GM10266 (cell line): ENCODE data around the gene EIF1.
A peak's percentile ranks its signal among the peaks of the same experiment; 100 is the strongest.
"Not testable (repeated sequence)": the region's sequence is repeated elsewhere in the genome, so short reads cannot be mapped to it uniquely, and the experiment has no call there.

Experiments used
- DNase-seq: peaks from one replicate; pipeline ENCODE4 v3.0.0; 2012; ENCODE audit errors: extremely low spot score
- TF ChIP-seq, protein P1 (sequence below): IDR thresholded peaks from 2 replicates; pipeline ENCODE4 v1.5.1; 2012; ENCODE audit warnings: mild to moderate bottlenecking, low read depth; ENCODE audit not compliant: control insufficient read depth, insufficient read depth; ENCODE audit errors: missing control alignments

The EIF1 gene

DNA sequence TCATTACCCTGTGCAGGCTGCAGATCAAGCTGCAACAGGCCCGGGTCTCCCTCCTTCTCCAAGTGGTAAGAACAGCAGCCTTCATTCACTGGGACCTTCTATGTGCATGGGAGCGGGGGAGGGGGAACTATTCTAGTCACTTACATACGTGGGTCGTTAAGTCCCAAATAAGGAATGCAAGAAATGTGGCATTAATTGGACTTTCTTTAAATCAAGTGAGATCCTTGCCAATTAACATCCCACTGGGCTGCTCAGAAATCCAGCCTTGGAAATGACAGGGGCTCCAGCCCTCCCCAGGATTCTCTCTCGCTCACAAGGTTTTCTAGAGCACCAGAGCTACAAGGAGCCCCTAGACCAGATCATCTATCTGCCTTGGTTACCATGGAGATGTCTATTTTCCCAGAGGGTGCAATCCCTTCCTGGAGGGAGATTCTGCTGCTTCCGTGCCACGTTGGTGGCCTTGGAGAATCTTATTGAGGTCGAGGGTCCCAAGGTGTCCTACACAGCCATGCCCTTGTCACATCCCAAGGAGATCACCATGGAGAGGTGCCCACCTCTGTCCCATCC, 5.2 kb upstream of the EIF1 start:
- TF ChIP-seq, protein P1, sequence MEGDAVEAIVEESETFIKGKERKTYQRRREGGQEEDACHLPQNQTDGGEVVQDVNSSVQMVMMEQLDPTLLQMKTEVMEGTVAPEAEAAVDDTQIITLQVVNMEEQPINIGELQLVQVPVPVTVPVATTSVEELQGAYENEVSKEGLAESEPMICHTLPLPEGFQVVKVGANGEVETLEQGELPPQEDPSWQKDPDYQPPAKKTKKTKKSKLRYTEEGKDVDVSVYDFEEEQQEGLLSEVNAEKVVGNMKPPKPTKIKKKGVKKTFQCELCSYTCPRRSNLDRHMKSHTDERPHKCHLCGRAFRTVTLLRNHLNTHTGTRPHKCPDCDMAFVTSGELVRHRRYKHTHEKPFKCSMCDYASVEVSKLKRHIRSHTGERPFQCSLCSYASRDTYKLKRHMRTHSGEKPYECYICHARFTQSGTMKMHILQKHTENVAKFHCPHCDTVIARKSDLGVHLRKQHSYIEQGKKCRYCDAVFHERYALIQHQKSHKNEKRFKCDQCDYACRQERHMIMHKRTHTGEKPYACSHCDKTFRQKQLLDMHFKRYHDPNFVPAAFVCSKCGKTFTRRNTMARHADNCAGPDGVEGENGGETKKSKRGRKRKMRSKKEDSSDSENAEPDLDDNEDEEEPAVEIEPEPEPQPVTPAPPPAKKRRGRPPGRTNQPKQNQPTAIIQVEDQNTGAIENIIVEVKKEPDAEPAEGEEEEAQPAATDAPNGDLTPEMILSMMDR = no peak

DNA sequence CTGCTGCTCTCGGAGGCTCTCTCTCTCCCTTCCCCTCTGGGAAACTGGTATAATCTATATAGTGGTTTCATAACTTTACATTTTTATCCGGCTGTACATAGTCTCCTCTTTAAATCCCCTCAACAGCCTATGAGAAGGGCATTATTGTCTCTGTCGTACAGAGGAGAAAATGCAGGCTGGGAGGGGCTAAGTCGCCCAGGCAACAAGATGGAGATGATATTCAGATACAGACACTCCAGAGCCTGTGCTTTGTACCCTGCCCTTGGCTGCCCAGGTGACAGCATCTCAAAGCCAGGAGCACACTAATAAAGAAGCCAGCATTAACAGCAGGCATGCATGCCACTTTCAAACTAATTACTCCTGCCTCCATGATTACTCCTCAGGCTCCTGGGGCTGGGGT, 4.7 kb upstream of the EIF1 start:
- DNase-seq = no peak
- TF ChIP-seq, protein P1 = no peak

More for the DNA sequence above, 5.2 kb upstream of the EIF1 start:
- DNase-seq = no peak

GRCh38 chr17:41685753-41686152, 2.9 kb upstream of the EIF1 start:
- not testable (repeated sequence) for DNase-seq

DNA sequence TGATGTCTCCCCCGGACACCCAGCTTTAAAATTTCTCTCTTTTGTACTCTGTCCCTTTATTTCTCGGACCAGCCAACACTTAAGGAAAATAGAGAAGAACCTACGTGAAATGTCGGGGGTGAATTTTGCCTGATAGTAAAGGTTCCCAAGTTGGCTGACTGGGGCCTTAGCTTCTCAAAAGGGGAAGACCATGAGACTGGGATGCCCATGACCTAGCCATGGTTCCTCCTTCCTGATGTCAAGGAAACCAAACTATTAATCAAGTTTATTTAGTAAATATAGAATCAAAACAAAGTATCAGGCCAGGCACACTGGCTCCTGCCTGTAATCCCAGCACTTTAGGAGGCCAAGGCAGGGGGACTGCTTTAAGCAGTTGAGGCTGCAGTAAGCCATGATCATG, 2.4 kb upstream of the EIF1 start:
- TF ChIP-seq, protein P1 = no peak
- no peak for DNase-seq

DNA sequence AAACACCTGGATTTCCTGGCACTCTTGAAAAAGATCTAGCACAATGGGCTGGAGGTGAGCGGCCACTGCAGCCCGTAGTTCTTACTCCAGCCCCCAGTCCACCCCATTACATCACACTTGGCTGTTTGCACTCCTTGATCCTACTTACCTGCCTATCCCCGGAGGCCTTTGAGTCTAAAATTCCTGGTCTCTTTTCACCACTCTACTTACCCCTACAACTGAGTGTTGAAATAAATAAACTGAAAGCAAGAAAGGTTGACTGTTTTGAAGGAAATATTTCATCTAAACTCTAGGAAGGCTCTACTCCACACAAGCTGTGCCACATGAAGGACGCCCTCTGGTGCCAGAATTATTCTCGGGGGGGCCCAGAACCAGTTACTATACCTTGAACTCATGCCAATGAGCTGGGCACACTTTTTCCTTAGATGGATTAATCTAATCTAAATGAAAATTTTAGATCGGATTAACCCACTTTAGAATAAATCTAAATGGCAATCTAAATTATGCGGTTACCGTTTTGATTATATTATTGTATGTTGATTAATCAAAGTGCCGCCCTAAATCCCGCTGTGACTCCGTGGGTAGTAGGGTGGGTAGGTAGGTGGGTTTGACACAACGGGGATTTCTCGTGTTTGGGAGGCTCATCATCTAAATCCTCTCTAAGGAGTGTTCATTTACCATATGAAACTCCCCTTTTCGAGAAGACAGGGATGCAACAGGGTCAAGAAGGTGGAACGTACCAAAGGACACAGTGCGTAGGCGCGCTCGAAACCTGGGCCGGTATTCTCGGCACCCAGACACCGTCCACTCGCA, 651 bp upstream of the EIF1 start:
- no peak for DNase-seq
- TF ChIP-seq, protein P1 = peak; percentile 57

GRCh38 chr17:41689497-41690299, 1.0 kb downstream of the EIF1 start:
- no peak for DNase-seq
- TF ChIP-seq, protein P1 = peak; percentile 49

- DNase-seq = no peak
- TF ChIP-seq, protein P1 = no peak
Observed at GRCh38 chr17:41690497-41690896, 1.8 kb downstream of the EIF1 start.
